Thymus (tissue), 11 donors: ENCODE results near the gene EPB41L3. TPM values are rescaled to one million over a fixed set of nuclear protein-coding genes. Genes with fewer than 3 reads are reported as not detected.

Experiments used
- DNase-seq, 9 donors: peaks; one replicate each; pipeline ENCODE4 v3.0.0-alpha.2; 2013; ENCODE audit warnings: low spot score in 9 of 9, low read depth in 6 of 9, missing footprints in 1 of 9
- H3K27ac ChIP-seq, 2 donors: one replicate each; pipeline ENCODE4 v1.5.1; 2013; ENCODE audit warnings: control low read depth in 1 of 2, low read depth in 1 of 2, low read length in 1 of 2, mild to moderate bottlenecking in 1 of 2, moderate library complexity in 1 of 2
- H3K27me3 ChIP-seq, 2 donors: one replicate each; pipeline ENCODE4 v1.5.1; 2013; ENCODE audit warnings: low read length in 1 of 2; ENCODE audit not compliant: control insufficient read depth in 2 of 2, insufficient read depth in 1 of 2
- H3K36me3 ChIP-seq, 2 donors: one replicate each; pipeline ENCODE4 v1.5.1; 2013; ENCODE audit warnings: low read length in 1 of 2, mild to moderate bottlenecking in 1 of 2, moderate library complexity in 1 of 2; ENCODE audit not compliant: control insufficient read depth in 2 of 2, insufficient read depth in 2 of 2
- H3K4me1 ChIP-seq, 2 donors: one replicate each; pipeline ENCODE4 v1.5.1; 2013; ENCODE audit warnings: low read length in 2 of 2; ENCODE audit not compliant: control insufficient read depth in 2 of 2, insufficient read depth in 2 of 2
- H3K4me3 ChIP-seq, 2 donors: one replicate each; pipeline ENCODE4 v1.5.1; 2013; ENCODE audit warnings: low read length in 2 of 2, control low read depth in 1 of 2, mild to moderate bottlenecking in 1 of 2
- H3K9me3 ChIP-seq, 2 donors: one replicate each; pipeline ENCODE4 v1.5.1; 2013; ENCODE audit warnings: low read length in 1 of 2, mild to moderate bottlenecking in 1 of 2; ENCODE audit not compliant: control insufficient read depth in 2 of 2, insufficient read depth in 1 of 2
- WGBS: extraction: QIAGEN DNeasy Blood & Tissue Kit; methylation state at CpG from one replicate; pipeline ENCODE4 v1.1.7; 2013; 5-methylcytosine and 5-hydroxymethylcytosine counted together
- polyA plus RNA-seq: library from polyadenylated mRNA; stranded (reverse); fragments of 200-250 nt; gene quantifications from one replicate; pipeline ENCODE4 v1.2.3, GENCODE V29; 2013
- total RNA-seq: library from RNA; stranded (reverse); fragments of 120-200 nt; gene quantifications from one replicate; pipeline ENCODE4 v1.2.4, GENCODE V29; 2013
- donor health status: healthy.

EPB41L3 gene
- total and polyA plus RNA-seq, 2 donors: 17.8 to 31.9 TPM

DNA sequence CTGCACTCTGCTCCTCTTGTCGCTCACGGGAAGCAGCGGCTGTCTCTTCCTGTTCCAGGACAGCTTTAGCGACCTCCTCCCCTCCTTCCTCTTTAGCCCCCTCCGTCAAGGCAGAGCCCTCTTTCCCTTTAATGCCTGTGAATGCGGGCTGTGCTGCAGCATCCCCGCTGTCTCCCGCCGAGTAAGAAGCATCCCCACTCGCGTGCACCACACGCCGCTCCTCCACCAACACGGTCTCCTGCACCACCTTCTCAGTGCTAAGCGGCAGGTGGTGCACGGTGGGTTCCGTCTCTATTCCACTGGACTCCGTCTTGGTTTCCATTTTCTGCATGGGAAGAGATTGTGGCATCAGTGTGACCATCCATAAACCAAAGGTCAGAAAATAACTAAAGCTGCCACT, 146.7 kb downstream of the EPB41L3 start:
- no peak for DNase-seq
- Histone ChIP-seq H3K27me3 (no peaks in the 10 kb centered on the region), H3K4me3 (no peak overlapping the region), H3K9me3 (no peaks in the 10 kb centered on the region), H3K27ac (no peak overlapping the region), H3K36me3 (no peaks in the 10 kb centered on the region), H3K4me1 (no peaks in the 10 kb centered on the region)
- WGBS: 94% methylated on average over 18 of the region's 18 CpGs

DNA sequence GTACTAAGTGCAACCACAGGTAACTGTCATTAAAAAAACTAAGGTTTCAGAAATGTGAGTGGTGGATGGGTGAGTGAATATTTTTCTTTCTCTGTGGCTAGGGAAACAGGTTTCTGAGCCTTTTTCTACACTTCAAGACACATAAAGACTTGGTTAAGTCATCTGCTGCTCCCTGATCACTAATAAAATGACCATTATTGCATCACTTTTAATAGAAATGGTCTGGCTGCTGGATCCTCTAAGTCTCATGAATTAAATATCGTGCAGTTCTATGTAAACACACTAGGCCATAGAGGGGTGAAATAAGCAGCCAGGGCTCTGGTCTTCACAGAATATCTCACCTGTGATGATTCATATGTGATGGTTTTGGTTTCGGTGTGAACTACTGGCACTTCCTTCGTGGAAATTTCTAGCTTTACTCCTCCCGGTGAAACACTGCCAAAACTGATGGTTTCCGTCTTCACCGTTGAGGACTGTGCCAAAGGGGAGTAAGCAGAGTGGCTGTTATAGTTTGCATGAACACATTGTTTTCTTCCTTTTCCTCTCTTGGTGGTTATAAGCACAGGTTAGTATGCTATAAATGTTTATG, 147.8 kb downstream of the EPB41L3 start:
- Histone ChIP-seq H3K36me3 (no peaks in the 10 kb centered on the region), H3K4me1 (no peaks in the 10 kb centered on the region), H3K4me3 (no peak overlapping the region), H3K27me3 (no peaks in the 10 kb centered on the region), H3K9me3 (no peaks in the 10 kb centered on the region), H3K27ac (no peak overlapping the region)
- WGBS: 94% methylated on average over 6 of the region's 6 CpGs
- no peak for DNase-seq

GRCh38 chr18:5393779-5394178, 150.0 kb downstream of the EPB41L3 start:
- H3K4me1 ChIP-seq: no peaks in the 10 kb centered on the region
- no peak overlapping the region for H3K27ac ChIP-seq
- H3K9me3 ChIP-seq: no peaks in the 10 kb centered on the region
- H3K27me3 ChIP-seq: no peaks in the 10 kb centered on the region
- 98% methylated on average over 5 of the region's 5 CpGs for WGBS
- no peak overlapping the region for H3K4me3 ChIP-seq
- DNase-seq: no peak
- H3K36me3 ChIP-seq: no peaks in the 10 kb centered on the region

- 97% methylated on average over 8 of the region's 8 CpGs for WGBS
- H3K4me1 ChIP-seq: no peaks in the 10 kb centered on the region
- no peaks in the 10 kb centered on the region for H3K27me3 ChIP-seq
- no peak overlapping the region for H3K4me3 ChIP-seq
- DNase-seq: no peak
- no peaks in the 10 kb centered on the region for H3K36me3 ChIP-seq
- no peak overlapping the region for H3K27ac ChIP-seq
- peaks cover 0 to 4% of the 10 kb centered on the region in 2 donors for H3K9me3 ChIP-seq
Measured at GRCh38 chr18:5391409-5391808, 152.4 kb downstream of the EPB41L3 start.

DNA sequence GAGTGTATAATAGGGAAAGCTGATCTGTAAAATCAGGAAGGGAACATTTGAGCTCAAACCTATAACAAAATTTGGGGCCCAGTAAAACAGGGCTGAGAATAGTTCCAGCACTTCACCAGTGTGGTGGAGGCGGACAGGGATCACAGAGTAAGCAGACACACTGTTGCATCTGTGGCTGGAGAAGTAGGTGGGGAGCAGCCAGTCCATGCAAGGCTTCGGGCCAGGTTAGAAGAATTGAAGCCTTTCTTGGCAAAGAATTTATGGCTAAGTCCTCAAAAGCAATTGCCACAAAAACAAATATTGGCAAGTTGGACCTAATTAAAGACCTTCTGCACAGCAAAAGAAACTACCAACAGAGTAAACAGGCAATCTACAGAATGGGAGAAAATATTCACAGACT, 154.4 kb downstream of the EPB41L3 start:
- DNase-seq: no peak
- H3K36me3 ChIP-seq: no peaks in the 10 kb centered on the region
- 89% methylated on average over 2 of the region's 2 CpGs for WGBS
- no peak overlapping the region for H3K27ac ChIP-seq
- no peaks in the 10 kb centered on the region for H3K4me1 ChIP-seq
- H3K9me3 ChIP-seq: peaks cover 0 to 4% of the 10 kb centered on the region in 2 donors
- no peak overlapping the region for H3K4me3 ChIP-seq
- H3K27me3 ChIP-seq: no peaks in the 10 kb centered on the region

GRCh38 chr18:5388896-5389295, 154.9 kb downstream of the EPB41L3 start:
- H3K36me3 ChIP-seq: no peaks in the 10 kb centered on the region
- 91% methylated on average over 3 of the region's 3 CpGs for WGBS
- H3K4me1 ChIP-seq: no peaks in the 10 kb centered on the region
- DNase-seq: no peak
- H3K27me3 ChIP-seq: no peaks in the 10 kb centered on the region
- peaks cover 0 to 4% of the 10 kb centered on the region in 2 donors for H3K9me3 ChIP-seq
- no peak overlapping the region for H3K27ac ChIP-seq
- no peak overlapping the region for H3K4me3 ChIP-seq

DNA sequence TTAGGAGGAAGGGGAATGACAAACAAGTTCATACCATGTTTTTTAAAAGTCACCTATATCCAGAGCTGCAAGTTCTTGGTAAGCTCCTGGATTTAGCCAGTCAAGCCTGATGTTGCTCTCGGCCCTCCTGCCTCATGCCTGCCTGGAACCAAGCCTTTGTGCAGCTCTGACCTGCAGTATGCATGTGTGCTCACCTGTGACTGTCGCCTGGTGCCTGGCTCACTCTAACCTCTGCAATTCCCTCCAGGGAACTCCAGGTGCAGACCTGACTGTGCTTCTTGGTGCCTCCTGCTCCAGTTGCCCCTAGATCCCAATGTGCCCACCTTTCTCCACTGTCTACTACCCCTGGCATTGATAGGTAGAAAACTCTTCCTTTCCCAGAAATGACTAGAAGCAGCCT, 163.2 kb downstream of the EPB41L3 start:
- H3K27me3 ChIP-seq: no peaks in the 10 kb centered on the region

DNA sequence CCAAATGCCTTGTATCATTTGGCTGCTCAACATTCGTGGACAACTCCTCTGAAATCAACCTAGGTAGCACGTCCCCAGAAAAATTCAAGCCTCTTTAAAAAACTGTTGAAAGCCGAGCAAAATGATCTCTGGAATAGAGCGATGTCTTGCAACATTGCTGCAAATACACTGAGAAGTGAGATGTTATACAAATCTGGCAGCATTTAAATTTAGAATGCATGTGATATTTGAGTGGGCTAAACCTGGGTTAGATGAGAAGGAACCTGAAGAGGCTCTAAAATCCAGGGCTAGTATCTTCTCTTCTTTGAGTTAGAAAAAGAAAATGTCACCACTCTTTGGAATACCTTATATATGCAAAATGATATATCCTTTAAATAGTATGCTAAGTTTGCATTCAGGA, 166.8 kb downstream of the EPB41L3 start:
- Histone ChIP-seq H3K36me3 (no peaks in the 10 kb centered on the region), H3K4me3 (no peak overlapping the region), H3K9me3 (no peaks in the 10 kb centered on the region), H3K27ac (no peak overlapping the region), H3K4me1 (no peaks in the 10 kb centered on the region), H3K27me3 (no peaks in the 10 kb centered on the region)
- WGBS: 94% methylated on average over 4 of the region's 4 CpGs
- no peak for DNase-seq

More for the DNA sequence above, 163.2 kb downstream of the EPB41L3 start:
- Histone ChIP-seq H3K4me1 (no peaks in the 10 kb centered on the region), H3K9me3 (no peaks in the 10 kb centered on the region), H3K36me3 (no peaks in the 10 kb centered on the region), H3K4me3 (no peak overlapping the region), H3K27ac (no peak overlapping the region)
- no peak for DNase-seq
- 88% methylated on average over 2 of the region's 2 CpGs for WGBS

DNA sequence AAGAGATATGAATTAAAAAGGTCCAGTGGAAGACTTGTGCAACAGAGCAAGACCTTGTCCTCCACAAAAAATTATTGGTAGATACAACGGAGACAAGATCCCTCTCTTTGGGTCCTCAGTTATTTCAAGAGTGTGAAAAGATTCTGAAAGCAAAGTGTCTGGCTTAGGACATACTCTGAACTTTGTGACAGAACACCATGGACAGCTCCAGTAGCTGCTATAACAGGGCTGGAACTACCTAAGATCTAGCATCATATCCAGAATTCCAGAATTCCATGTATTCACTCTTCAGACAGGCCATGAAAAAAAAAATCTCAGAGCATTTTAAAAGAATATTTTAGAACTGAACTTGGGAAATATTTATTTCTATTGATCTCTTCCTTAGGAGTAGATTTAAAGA, 173.5 kb downstream of the EPB41L3 start:
- Histone ChIP-seq H3K36me3 (no peaks in the 10 kb centered on the region), H3K27me3 (no peaks in the 10 kb centered on the region), H3K27ac (no peak overlapping the region), H3K9me3 (no peaks in the 10 kb centered on the region), H3K4me3 (no peak overlapping the region), H3K4me1 (no peaks in the 10 kb centered on the region)
- no peak for DNase-seq
- 95% methylated on average over 1 of the region's 1 CpG for WGBS

- no peak for DNase-seq
- 90% methylated on average over 2 of the region's 2 CpGs for WGBS
- no peaks in the 10 kb centered on the region for H3K36me3 ChIP-seq
- H3K4me1 ChIP-seq: no peaks in the 10 kb centered on the region
- H3K27me3 ChIP-seq: no peaks in the 10 kb centered on the region
- H3K27ac ChIP-seq: no peak overlapping the region
- no peak overlapping the region for H3K4me3 ChIP-seq
- no peaks in the 10 kb centered on the region for H3K9me3 ChIP-seq
Measured at GRCh38 chr18:5369513-5369912, 174.3 kb downstream of the EPB41L3 start.
